Occipital lobe (tissue), 2 donors: ENCODE results near the gene IRF6. TPM values are rescaled to one million over a fixed set of nuclear protein-coding genes. Genes with fewer than 3 reads are reported as not detected.
"Not testable (repeated sequence)": the region's sequence is repeated elsewhere in the genome, so short reads cannot be mapped to it uniquely, and the experiment has no call there.

Source experiments
- DNase-seq: peaks from one replicate; lab custom pipeline; 2025; lab: John Stamatoyannopoulos, UW
- total RNA-seq: library from RNA; depleted of rRNA; stranded (reverse); fragments of >200 nt; gene quantifications from one replicate; pipeline ENCODE4 v1.2.3, GENCODE V29; 2014

The IRF6 gene
- total RNA-seq, 1 donor from 2014 or later: 0.31 TPM

DNA sequence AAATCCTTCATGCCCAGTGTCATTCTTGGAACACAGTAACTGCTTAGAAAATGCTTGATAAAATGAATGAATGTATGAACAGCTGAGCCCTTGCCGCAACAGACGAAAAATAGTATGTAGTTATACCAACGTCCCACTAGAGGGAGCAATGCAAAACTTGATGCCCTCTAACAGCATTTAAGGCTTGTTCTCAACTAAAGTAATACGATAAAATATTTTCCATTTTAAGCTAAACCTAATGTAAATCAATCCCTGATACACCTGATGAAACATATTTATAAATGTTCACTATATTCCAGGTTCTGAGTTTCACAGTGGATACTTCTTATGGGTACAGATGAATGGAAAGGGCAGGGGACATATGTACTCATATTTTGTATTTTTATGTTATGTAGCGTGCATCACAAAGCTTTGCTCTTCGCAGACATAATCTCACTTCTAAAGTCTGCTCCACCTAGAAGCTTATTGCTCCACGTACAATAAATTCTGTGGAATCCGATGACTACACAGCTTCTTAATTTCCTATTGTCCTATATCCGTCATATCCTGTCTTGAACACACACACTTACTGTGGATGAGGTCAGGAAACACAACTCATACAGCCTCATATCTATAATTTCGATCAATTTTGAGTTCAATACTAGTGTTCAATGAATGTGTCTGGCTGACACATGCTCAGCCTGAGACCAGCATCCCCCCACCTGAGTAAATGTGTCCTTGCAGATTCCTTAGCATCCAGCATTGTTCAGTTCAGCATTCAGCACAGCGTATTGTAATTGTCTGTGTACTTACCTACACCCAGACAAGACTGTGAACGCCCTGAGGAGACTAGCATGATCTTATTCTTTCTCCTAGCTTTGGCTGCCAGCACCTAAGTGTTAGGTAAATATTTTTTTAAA is 17.4 kb upstream of the IRF6 start:
- DNase-seq: no peak

DNA sequence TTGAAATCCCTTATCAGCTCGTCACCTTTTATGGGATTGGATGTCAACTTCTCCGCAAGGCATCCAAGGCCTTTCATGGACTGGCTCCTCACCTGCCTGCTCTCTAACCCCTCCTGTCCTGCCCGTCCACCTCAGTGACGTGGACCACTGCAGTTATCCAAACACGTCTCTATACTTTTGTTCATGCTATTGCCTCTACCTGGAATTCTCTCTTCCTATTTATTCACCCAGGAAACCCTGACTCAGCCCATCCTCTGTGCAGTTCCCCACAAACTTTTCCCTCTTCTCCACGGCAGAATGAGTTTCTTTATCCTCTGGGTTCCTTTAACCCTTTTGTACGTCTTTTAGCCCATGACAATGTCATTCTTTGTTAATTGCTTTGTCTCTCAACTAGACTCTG is 16.8 kb upstream of the IRF6 start:
- DNase-seq: no peak

DNA sequence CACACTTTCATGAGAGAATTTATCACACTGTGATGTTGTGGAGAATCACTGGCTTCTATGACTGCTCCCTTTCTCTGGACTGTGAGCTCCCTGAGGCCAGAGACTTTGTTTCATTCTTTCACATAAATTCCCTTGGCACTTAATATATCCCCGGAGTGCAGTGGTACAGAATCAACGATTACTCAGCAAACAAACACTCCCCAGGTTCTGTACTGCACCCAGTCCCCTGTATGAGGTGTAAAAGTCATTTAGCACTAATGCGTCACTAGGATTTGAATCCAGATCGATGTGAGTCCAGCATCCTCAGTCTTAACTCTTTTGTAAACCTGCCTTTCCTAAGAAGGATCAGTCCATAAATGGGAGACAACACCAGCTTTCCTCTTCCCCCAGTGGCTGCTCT is 15.0 kb upstream of the IRF6 start:
- no peak for DNase-seq

DNA sequence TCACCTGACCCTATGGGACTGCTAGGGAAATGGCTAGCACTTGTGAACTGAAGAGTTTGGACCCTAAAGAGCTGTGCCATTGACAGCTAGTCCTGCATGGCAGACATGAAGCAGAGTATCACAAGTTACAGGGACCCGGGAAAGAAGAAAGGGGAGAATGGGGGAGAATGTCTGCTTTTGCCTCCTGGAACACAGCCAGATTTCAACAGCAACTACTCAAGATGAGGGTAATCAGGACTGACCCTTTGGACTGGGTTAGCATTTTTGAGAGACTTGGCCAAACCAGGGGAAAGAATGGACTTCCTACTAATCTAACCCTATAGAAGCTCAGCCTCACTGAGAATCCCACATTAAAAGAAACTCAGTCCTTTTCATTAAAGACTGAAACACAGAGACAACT is 13.1 kb upstream of the IRF6 start:
- DNase-seq: no peak

DNA sequence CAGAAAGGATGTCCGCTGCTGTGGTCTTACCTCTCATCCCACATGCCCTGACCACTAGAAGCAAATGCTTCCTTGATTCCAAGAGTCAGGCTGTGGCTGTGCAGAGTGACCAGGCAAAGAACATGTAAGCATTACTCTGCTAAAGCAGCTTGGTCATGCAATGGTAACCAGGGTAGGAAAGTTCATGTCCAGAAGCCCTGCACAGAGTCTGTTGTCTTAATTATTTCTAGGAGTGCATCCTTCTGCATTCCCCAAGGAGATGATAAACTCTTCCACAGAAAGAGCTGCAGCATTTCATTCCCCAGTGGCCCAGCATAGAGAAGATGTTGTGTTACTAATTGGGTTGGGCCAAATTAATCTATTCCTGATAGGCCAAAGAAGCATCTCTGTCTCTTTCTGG is 11.7 kb upstream of the IRF6 start:
- DNase-seq: no peak

DNA sequence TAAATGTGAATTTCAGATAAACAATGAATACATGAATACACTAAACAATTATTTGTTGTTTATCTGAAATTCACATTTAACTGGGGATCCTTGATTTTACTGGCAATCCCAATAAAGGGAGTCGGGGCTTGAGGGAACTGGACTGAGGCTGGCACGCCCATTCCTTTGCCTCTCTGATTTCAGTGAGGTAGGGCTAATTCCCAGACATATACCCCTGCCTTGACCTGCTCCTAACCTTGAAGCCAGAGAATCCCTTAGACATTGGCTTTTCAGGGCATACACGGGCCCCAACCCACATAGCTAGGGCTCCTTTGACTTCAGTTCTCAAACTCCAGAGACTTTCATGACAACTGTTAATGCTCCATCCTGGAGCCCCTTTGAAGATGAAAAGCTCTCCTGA is 11.0 kb upstream of the IRF6 start:
- no peak for DNase-seq

DNA sequence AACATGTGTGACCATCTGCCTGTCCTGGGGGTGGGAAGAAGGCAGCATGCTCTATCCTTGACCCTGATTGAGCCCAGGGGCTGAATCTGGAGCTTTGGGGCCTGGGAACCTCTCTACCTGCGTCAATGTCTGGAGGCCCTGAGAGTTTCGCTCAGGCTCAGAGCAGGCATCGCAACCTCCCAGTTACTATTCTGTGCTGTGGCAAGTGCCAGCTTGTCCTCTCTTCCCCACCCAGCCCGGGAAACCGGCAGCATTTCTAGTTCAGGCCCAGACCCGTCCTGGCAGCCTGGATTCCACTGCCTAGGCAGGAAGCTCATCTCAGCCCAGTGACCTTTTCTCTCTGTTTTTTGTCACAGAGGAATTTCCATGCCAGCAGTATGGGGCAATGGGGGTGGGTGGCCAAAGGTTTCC is 10.0 kb upstream of the IRF6 start:
- no peak for DNase-seq

DNA sequence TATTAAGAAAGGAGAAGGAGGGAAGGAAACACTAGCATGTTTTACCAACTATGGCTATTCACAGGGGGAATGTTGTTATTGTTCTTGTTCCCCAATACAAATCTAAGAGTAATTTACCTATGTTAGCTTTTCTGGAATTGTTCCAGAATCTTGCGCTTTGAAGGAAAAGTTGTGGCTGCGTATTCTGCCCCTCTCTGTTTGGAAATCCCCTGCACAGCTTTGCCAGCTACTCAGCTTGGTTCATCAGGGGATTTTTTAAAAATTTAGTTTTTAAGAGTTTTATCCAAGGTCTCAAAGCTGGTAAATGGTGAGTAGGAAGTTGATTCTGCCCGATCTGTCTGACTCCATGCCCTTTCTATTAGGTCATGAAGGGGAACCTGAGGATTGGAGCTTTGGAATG is 9.5 kb upstream of the IRF6 start:
- no peak for DNase-seq

DNA sequence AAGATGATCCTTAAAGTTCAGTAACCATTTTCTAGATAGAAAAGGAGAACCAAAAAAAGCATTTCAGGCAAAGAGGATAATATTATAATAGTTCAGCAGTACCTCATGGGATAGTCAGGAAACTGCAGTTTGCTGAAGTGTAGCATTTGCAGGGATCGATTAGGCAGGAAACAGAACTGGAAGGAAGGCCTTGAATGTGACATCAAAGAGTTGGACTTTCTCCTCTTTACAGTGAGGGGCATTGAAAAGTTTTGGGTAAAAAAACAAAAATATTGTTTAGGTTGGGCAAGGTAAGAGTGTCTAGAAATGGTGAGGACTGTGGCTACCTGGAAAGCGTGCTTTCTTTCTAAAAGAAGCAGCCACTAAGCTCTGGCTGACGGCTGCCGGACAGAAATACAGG is 8.0 kb upstream of the IRF6 start:
- no peak for DNase-seq

DNA sequence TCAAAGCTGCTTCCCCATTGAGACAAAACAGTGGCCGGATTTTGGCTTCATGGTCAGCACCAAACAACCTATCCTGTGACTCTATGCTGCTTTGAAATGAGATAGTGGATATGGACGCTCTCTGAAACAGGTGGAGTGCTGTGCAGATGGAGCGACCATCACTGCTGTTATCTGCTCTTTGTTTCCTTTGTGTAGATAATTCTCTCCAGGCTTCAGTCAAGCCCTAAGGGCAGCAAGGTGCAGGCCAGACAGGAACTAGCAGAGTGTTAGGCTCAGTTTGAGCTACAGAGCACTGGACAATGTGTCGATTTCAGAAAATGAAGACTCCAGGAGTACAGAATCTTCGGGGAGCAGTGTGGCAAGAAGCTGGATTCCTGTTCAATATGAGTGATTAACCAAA is 4.8 kb upstream of the IRF6 start:
- DNase-seq: no peak

DNA sequence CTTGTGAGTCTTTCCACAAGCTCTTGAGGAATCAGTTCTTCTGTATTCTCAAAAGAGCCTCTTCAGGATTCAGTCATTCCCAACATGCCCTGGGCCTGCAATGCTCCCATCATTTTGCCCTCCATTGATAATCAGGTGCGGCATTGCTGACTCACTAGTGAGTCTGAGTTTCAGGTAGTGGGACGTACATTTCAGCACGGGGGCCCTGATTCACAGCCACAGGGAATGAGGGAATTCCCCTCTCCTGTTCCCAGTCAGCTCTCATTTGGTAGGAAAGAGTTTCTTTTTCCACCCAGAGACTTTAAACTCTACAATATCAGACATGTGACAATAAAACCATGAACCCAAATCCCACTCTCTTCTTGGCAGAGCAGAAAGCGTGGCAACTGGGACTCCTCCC is 3.7 kb upstream of the IRF6 start:
- no peak for DNase-seq

DNA sequence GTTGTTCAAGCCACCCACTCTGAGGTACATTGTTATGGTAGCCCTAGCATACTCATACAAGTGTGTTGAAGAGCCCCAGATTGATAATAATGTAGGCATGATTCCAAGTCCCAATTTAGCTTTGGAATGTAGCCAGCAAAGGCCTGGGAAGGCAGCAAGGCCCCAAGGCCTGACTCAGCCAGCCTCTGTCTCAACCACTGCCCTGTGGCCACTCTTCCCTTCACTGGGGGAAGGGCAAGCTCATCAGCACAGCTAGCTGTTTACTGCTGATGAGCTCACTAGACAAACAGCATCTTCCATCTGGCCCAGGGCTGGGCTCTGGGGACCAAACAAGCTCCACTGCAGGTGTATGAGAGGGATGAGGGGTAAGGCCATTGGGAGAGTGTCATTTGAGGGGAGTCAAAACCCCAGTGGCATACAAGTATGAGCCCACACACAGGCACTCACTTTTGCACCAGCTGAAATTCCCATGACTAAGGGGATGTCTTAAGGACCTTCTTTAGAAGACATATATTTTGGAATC is 2.2 kb upstream of the IRF6 start:
- no peak for DNase-seq

DNA sequence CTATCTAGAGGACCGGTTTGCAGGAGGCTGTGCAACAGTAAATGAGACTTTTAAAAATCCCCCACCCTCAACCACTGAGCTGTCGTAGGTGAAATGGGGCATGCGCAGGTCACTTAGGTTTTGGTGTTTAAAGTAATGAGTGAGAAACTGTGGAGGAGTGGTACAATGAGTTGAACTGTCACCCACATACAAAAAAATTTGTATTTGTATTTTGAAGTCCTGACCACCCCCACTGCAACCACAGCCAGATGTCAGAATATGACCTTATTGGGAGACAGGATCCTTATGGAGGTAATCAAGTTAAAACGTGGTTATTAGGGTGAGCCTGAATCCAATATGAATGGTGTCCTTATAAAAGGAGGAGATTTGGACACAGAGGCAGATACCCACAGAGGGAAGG is 1.6 kb upstream of the IRF6 start:
- DNase-seq: no peak

DNA sequence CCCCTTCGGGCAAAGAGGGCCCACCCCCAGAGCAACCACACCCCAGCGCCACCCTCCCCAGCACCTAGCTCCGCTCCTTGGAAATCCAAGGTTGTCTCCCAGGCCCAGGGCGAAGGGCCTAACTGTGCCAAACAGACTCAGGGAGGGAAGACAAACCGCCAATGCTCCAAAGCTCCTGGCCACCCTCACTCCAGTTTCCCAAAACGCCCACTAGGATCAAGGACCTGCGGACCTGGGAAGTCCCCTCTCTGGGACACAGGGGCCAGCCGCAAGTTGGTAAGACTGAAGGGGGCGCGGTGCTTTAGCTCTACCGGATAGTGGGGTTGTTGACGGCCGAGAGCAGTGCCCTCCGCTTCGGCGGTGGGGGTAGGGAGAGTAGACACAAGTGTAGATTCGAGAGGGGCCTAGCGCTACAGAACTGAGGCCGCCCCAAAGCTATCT is 581 bp downstream of the IRF6 start:
- no peak for DNase-seq

DNA sequence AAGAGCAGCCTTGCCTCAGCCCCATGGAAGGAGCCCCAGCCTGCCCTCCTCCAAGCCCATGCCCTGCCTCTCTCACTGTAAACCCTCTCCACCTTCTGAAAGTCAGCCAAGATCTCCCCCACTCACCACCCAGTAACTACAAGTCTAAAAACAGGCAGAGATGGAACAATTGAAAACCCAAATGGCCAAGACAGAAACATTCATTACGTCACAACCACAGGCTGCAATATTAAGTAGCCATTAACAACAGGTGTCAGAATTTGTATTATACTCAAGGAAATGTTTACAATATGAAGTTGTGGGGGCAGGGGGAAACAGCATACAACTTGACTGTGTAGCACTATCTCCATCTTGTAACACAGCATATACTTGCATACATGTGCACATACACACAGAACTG is 2.4 kb downstream of the IRF6 start:
- DNase-seq: no peak

DNA sequence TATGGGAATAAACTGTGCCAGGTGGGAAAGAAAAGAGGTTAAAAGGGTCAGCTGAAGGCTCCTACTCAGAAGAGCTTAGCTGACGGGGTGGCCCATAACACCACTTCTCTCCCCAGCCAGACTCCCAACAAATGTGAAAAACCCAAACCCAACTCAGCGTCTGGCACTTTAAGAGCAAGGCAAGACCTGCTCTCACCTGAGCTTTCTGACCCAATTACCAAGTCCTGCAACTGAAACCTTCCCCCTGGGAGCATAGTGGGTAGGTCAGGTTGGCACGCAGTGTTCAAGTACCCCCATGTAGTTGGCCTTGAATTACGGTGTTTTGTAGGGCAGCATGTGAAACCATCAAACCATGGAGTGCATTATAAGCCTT is 3.2 kb downstream of the IRF6 start:
- DNase-seq: no peak

DNA sequence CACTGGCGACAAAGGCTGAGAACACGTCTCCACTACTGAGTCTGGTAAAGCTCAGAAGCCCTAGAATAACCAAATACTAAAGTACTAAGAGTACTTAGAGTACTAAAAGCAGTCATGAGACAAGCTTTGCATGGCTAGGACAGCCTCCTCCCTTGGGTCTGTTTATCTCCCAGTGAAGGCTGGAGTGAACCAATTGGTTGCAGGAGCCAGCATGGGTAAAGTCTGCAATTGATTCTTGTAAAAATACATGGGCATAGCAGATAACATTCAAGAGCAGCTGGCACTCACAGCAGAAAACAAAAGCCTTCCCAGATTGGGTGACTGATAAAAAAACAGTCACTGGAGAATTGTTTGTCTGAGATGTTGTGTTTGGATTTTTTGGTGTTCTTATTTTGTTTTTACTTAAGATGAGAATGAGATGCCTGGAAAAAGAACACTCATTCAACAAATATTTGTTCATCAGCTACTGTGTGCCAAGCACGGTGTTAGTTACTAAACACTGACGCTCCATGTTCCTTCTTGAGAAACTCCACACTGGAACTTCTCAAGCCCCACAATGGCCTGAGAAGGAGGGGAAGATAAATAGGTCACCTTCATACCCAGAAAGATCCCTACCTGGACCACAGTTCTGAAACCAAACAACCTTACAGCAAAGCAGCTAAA is 3.7 kb downstream of the IRF6 start:
- no peak for DNase-seq

DNA sequence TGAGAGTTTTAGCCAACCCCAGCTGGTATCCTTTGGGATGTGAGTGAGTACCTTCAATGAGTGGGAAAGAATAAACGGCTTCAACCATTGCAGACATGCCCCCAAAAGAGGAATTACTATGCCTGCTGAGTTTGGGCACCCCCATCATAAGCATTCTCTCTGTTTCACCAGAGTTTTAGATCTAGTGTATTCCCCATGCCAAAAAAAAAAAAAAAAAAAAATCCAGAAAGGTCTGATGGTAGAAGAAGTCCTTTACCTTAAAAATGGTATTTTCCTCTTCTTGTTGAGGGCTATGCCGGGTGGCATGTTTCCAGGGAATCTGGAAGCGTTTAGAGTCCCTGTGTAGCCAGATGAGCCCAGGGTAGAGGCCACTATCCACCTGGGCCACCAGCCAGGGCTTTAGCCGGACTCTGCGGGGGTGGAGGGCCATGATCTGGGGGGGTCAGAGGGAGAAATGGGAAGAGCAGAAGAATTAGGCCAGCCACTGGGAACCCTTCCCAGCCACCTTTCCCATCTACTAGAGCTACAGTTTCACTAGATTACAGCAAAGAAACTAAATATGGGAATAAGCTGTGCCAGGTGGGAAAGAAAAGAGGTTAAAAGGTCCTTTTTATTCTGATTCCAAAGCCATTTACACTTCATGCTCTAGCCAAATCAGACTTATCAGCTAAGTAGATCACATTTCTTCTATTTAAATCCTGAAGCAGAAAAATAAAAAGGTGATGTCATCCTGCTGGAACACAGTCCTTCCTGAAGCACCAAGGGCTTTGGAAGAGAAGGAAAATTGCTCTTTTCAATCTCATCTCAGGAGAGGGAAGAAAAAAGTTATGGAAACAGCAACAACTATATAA is 4.7 kb downstream of the IRF6 start:
- DNase-seq: no peak

DNA sequence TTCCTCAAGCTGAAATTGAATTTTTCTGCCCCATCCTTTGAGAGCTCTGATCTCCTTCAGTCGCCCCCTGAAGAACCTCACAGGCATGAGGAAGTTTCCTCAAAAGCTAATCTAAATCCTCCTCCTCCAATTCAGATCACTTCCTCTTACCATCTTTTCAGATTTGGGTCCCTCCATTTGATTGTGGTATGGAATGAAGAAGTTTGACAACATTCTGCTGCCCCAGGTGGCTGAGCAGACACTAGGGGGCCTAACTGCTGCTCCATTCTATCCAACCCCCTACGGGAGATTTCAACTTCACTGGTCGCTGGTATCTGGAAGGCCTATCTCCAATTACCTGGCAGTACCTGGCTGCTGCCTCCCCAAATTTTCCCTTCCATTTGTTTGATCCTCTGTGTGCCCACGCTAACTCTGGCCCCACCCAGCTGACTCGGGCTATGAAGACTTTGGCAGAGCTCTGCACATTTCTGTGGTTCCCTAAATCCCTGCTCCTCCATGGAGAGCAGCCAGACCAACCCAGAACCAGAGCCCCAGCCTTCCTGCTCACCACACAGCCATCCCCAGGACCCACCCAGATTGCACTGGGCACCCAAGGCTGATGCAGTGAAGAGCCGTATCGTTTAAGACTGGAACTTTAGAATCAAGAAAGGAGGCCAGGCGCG is 7.8 kb downstream of the IRF6 start:
- no peak for DNase-seq

DNA sequence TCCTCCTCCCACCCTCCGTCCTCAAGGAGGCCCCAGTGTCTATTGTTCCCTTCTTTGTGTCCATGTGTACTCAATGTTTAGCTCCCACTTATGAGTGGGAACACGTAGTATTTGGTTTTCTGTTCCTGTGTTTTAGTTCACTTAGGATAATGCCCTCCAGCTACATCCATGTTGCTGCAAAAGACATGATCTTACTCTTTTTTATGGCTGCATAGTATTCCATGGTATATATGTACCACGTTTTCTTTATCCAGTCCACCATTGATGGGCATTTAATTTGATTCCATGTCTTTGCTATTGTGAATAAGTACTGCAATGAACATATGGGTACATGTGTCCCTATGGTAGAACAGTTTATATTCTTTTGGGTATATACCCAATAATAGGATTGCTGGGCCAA is 12.2 kb downstream of the IRF6 start:
- DNase-seq: not testable (repeated sequence)

DNA sequence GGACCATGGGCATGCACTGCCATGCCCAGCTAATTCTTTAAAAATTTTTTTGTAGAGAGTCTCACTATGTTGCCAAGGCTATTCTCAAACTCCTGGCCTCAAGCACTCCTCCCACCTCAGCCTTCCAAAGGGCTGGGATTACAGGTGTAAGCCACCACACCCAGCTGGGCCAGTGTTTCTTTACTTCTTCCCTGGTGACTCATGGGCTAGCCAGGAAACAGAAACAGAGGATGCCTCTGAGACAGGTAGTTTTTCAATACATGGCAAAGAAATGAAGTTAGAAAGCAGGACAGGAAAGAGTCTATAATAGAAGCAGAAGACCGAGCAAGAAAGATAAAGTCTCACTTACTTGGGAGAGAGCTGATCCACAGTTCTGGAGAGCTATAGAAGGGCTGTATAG is 14.0 kb downstream of the IRF6 start:
- DNase-seq: no peak
